ENCODE measurements around the gene ARMC6.

GRCh38 chr19:19096641-19097627 lies 63.5 kb downstream of the ARMC6 start:
- TF ChIP-seq CTCF (IDR thresholded peaks at IDR 0.05; ENCODE audit: insufficient read depth, low read length, poor library complexity, severe bottlenecking) (no peak), EZH2phosphoT487 (conservative IDR thresholded peaks at IDR 0.05; ENCODE audit: low read length) (no peak)

Measured in SU-DHL-6 (cell line).